Loucy (cell line): ENCODE results near the gene RASAL1.

Experiments used
- H2AFZ ChIP-seq: fragments of 200-600 bp; sonication (generic); 2 replicates; pipeline ENCODE4 v1.6.0; 2016; ENCODE audit warnings: antibody characterized with exemption, mild to moderate bottlenecking, low read length, moderate library complexity
- H3F3A ChIP-seq: fragments of 200-600 bp; 2 replicates; pipeline ENCODE4 v1.6.0; 2016; ENCODE audit warnings: antibody characterized with exemption, low read depth, mild to moderate bottlenecking
- H3K27me3 ChIP-seq: fragments of 200-600 bp; sonication (generic); 2 replicates; pipeline ENCODE4 v1.6.1; 2014; ENCODE audit warnings: low read length, mild to moderate bottlenecking; ENCODE audit not compliant: insufficient read depth, poor library complexity, severe bottlenecking
- H3K36me3 ChIP-seq: fragments of 200-600 bp; sonication (generic); 2 replicates; pipeline ENCODE4 v1.6.1; 2016; ENCODE audit warnings: low read length; ENCODE audit not compliant: insufficient read depth
- H3K4me1 ChIP-seq: fragments of 200-600 bp; sonication (generic); 2 replicates; pipeline ENCODE4 v1.5.1; 2014; ENCODE audit warnings: low read length, mild to moderate bottlenecking; ENCODE audit not compliant: insufficient read depth, poor library complexity, severe bottlenecking
- H3K4me2 ChIP-seq: fragments of 200-600 bp; sonication (generic); 2 replicates; pipeline ENCODE4 v1.6.0; 2014; ENCODE audit warnings: antibody characterized with exemption, low read length, low read depth, mild to moderate bottlenecking; ENCODE audit not compliant: poor library complexity, severe bottlenecking
- H3K4me3 ChIP-seq: fragments of 200-600 bp; sonication (generic); 2 replicates; pipeline ENCODE4 v1.5.1; 2014; ENCODE audit warnings: low read length, mild to moderate bottlenecking, mixed read lengths; ENCODE audit not compliant: poor library complexity, severe bottlenecking
- H3K79me2 ChIP-seq: fragments of 200-600 bp; sonication (generic); 2 replicates; pipeline ENCODE4 v1.6.1; 2014; ENCODE audit warnings: low read length; ENCODE audit not compliant: insufficient read depth
- H3K9ac ChIP-seq: fragments of 200-600 bp; sonication (generic); 2 replicates; pipeline ENCODE4 v1.6.0; 2014; ENCODE audit warnings: mild to moderate bottlenecking, low read depth, low read length, moderate library complexity; ENCODE audit not compliant: poor library complexity, severe bottlenecking
- H3K9me2 ChIP-seq: fragments of 200-600 bp; sonication (generic); replicated peaks from 2 replicates; pipeline ENCODE4 v1.6.1; 2016; ENCODE audit warnings: low read depth, low read length, mixed read lengths
- H3K9me3 ChIP-seq: fragments of 200-600 bp; sonication (generic); 2 replicates; pipeline ENCODE4 v1.6.1; 2014; ENCODE audit warnings: mild to moderate bottlenecking, antibody characterized with exemption, low read length, low read depth; ENCODE audit not compliant: insufficient read depth
- H4K20me1 ChIP-seq: fragments of 200-600 bp; sonication (generic); 2 replicates; pipeline ENCODE4 v1.6.0; 2014; ENCODE audit warnings: antibody characterized with exemption, low read length, mild to moderate bottlenecking; ENCODE audit not compliant: insufficient read depth, poor library complexity, severe bottlenecking
- EZH2phosphoT487 ChIP-seq: fragments of 200-600 bp; IDR thresholded peaks from 2 replicates; pipeline ENCODE4 v1.6.1; 2018; ENCODE audit warnings: antibody characterized with exemption, mild to moderate bottlenecking, moderate library complexity, borderline replicate concordance
- TF ChIP-seq, protein P1 (sequence below): fragments of 200-600 bp; sonication (generic); conservative IDR thresholded peaks from 2 replicates; pipeline ENCODE4 v1.5.1; 2014; ENCODE audit warnings: mild to moderate bottlenecking, antibody characterized with exemption, low read length

Gene RASAL1

DNA sequence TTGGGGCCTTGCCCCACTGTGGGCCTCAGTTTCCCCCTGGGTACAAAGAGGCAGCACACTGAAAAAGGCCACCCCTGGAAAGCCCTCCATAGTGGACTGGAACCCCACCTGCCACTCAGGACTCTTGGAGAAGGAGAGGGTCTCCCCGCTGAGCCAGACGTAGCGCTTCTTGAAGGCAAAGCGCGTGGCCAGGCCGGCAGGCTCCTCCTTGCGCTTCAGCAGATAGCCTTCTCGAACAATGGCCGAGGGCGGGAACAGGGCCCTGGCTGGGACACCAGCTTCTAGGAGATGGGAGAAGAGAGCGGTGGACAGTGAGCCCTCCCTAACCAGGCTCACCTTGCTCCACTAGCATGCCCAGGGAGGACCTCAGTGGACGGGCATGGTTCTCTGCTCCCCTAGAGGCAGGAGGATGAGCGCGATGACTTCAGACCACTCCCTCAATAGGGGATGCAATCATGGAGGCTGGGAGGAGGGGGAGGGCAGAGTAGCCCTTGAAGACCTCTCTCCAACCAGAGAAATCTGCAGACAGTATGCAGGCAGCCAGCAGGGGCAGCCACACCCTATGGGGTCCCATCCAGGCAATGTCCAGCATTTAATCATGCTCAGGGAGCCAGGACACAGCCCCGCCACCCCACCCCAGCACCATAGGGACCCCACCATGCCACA is 29.8 kb downstream of the RASAL1 start:
- no peaks in the 10 kb centered on the region for H4K20me1 ChIP-seq
- no peak overlapping the region for H3K9ac ChIP-seq
- no peak overlapping the region for H3K4me2 ChIP-seq
- no peaks in the 10 kb centered on the region for H3K36me3 ChIP-seq
- H3K9me3 ChIP-seq = no peaks in the 10 kb centered on the region
- H3K4me1 ChIP-seq = no peaks in the 10 kb centered on the region
- H3F3A ChIP-seq = no peaks in the 10 kb centered on the region
- no peak for TF ChIP-seq EZH2phosphoT487
- TF ChIP-seq, protein P1, sequence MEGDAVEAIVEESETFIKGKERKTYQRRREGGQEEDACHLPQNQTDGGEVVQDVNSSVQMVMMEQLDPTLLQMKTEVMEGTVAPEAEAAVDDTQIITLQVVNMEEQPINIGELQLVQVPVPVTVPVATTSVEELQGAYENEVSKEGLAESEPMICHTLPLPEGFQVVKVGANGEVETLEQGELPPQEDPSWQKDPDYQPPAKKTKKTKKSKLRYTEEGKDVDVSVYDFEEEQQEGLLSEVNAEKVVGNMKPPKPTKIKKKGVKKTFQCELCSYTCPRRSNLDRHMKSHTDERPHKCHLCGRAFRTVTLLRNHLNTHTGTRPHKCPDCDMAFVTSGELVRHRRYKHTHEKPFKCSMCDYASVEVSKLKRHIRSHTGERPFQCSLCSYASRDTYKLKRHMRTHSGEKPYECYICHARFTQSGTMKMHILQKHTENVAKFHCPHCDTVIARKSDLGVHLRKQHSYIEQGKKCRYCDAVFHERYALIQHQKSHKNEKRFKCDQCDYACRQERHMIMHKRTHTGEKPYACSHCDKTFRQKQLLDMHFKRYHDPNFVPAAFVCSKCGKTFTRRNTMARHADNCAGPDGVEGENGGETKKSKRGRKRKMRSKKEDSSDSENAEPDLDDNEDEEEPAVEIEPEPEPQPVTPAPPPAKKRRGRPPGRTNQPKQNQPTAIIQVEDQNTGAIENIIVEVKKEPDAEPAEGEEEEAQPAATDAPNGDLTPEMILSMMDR = no peak
- H3K27me3 ChIP-seq = no peaks in the 10 kb centered on the region
- no peaks in the 10 kb centered on the region for H3K79me2 ChIP-seq
- H3K4me3 ChIP-seq = no peak overlapping the region
- no peak overlapping the region for H2AFZ ChIP-seq
- no peaks in the 10 kb centered on the region for H3K9me2 ChIP-seq

DNA sequence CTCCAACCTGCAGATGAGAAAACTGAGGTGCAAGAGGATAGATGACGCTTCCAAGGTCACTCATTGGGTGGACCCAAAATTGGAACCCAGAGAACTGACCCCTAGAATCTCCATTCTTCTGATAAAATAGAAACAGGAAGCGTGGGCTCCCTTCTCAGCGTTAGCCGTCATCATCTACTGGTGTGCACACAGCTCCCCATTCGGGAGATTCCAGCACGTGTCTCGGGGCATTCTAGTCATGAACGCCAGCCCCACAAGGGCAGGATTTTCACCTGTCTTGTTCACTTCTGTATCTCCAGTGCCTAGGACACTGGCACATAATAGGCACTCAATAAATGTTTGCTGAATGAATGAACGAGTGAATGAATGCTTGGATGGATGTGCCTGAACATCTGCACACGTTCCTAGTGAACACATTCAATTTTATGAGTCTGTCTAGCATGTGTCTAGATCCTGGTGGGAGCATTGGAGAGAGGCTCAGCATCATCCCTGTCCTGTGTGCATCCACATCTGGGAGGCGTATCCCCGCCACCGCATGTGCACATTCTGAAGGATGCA is 30.5 kb downstream of the RASAL1 start:
- Histone ChIP-seq H3K9me2 (no peaks in the 10 kb centered on the region), H3K79me2 (no peaks in the 10 kb centered on the region), H3K27me3 (no peaks in the 10 kb centered on the region), H3K9me3 (no peaks in the 10 kb centered on the region), H3K4me3 (no peak overlapping the region), H4K20me1 (no peaks in the 10 kb centered on the region), H3K4me2 (no peak overlapping the region), H3K36me3 (no peaks in the 10 kb centered on the region), H3F3A (no peaks in the 10 kb centered on the region), H3K9ac (no peak overlapping the region), H3K4me1 (no peaks in the 10 kb centered on the region), H2AFZ (no peak overlapping the region)
- no peak for TF ChIP-seq EZH2phosphoT487
- TF ChIP-seq, protein P1 = no peak

DNA sequence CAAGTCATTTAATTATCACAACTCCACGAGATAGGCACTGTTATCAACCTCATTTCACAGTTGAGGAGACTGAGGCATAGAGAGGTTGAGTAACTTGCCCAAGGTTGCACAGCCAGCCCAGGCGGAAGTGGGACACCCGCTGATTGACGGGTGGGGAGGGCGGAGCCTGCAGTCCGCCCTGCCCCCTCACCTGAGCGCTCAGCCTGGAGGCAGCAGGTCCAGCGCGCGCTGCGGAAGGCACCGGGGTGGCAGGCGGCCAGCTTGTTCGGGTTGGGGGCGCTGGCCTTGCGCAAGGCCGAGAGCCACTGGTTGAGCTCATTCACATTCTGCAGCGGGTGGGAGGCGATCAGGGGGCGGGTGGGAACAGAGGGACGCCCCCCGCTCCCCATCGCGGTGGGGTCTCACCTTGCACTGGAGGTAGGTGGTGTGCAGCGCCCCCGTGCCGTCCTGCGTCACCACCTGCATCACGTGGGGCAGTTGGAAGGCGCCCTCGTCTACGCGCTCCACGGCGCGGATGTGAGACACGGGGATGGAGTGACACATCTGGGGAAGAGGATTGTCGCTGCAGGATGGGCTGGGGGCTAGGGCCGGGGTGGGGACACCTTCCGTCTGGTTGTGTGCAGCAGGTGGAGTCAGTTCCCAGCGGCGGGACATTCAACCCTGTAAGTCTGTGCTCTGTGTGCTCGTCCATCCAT is 31.7 kb downstream of the RASAL1 start:
- no peaks in the 10 kb centered on the region for H3K79me2 ChIP-seq
- TF ChIP-seq, protein P1 = no peak
- no peak for TF ChIP-seq EZH2phosphoT487
- H3K4me3 ChIP-seq = no peak overlapping the region
- H4K20me1 ChIP-seq = no peaks in the 10 kb centered on the region
- H3F3A ChIP-seq = no peaks in the 10 kb centered on the region
- H3K9me3 ChIP-seq = no peaks in the 10 kb centered on the region
- H3K9ac ChIP-seq = no peak overlapping the region
- H3K27me3 ChIP-seq = no peaks in the 10 kb centered on the region
- H2AFZ ChIP-seq = no peak overlapping the region
- H3K4me1 ChIP-seq = no peaks in the 10 kb centered on the region
- no peaks in the 10 kb centered on the region for H3K9me2 ChIP-seq
- no peaks in the 10 kb centered on the region for H3K36me3 ChIP-seq
- H3K4me2 ChIP-seq = no peak overlapping the region
